Measurements from ENCODE around the gene TBCD.

GRCh38 chr17:82935966-82936767 is 184.3 kb downstream of the TBCD start:
- no peak for TF ChIP-seq POLR2A (IDR thresholded peaks at IDR 0.05)
- TF ChIP-seq CTCF (IDR thresholded peaks at IDR 0.05): no peak
